Adipocyte (in vitro differentiated cells): ENCODE results near the gene GPNMB.
A peak's percentile ranks its signal among the peaks of the same experiment; 100 is the strongest.

Source experiments
- DNase-seq: peaks from one replicate; pipeline ENCODE4 v3.0.0-alpha.2; 2015; ENCODE audit warnings: low read depth
- H3K27me3 ChIP-seq: replicated peaks from 2 replicates; pipeline ENCODE4 v1.7.0; 2013; ENCODE audit warnings: mild to moderate bottlenecking, low read length, moderate library complexity; ENCODE audit not compliant: control insufficient read depth, insufficient read depth
- H3K36me3 ChIP-seq: 2 replicates; pipeline ENCODE4 v1.7.0; 2013; ENCODE audit warnings: low read length, mild to moderate bottlenecking, moderate library complexity; ENCODE audit not compliant: control insufficient read depth, insufficient read depth, severe bottlenecking
- H3K4me1 ChIP-seq: 2 replicates; pipeline ENCODE4 v1.7.0; 2013; ENCODE audit warnings: mild to moderate bottlenecking, low read length, moderate library complexity; ENCODE audit not compliant: control insufficient read depth, insufficient read depth
- H3K4me3 ChIP-seq: 2 replicates; pipeline ENCODE4 v1.7.0; 2013; ENCODE audit warnings: mild to moderate bottlenecking, low read length, moderate library complexity
- H3K9ac ChIP-seq: 2 replicates; pipeline ENCODE4 v1.7.0; 2013; ENCODE audit warnings: mild to moderate bottlenecking, low read length, moderate library complexity
- H3K9me3 ChIP-seq: 2 replicates; pipeline ENCODE4 v1.7.0; 2013; ENCODE audit warnings: mild to moderate bottlenecking, low read length, moderate library complexity; ENCODE audit not compliant: control insufficient read depth

GPNMB gene

DNA sequence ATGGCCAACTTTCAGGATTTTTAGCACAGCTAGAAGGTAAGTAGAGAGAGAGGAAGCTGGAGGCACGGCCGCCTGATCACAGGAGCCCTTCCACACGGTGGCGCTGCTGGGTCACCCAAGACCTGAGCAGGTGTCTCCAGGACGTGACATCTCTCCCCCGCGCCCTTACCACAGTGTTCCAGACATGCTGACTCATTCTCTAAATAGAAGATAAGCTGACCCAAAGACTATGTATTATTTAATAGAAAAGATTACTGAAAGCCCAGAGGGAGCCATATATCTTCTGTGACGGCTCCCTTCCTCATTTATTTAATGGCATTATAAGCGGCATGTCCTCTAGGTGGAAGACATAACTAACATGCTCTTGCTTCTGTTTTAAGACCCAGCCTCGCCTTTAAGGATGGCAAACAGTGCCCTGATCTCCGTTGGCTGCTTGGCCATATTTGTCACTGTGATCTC is 26.6 kb downstream of the GPNMB start:
- Histone ChIP-seq H3K36me3 (peaks cover 64% of the 10 kb centered on the region), H3K27me3 (no peaks in the 10 kb centered on the region), H3K4me3 (no peak overlapping the region), H3K4me1 (no peaks in the 10 kb centered on the region), H3K9ac (no peak overlapping the region), H3K9me3 (no peaks in the 10 kb centered on the region)
- DNase-seq: peak; percentile 86

DNA sequence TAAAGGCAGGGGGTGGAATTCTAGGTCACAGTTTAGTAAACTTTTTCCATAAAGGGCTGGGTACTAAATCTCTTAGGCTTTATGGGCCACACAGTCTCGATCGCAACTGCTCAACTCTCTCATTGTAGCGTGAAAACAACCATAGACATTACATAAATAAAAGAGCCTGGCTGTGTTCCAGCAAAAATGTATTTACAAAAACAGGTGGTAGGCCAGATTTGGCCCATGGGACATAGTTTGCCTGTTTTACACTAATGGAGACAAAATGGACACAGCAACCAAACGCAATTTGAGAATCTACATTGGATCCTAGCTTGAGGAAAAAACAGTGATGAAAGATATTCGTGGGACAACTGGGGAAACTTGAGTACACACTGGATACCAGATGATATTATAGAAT is 29.3 kb downstream of the GPNMB start:
- H3K36me3 ChIP-seq: peaks cover 40% of the 10 kb centered on the region
- DNase-seq: no peak
- no peak overlapping the region for H3K9ac ChIP-seq

DNA sequence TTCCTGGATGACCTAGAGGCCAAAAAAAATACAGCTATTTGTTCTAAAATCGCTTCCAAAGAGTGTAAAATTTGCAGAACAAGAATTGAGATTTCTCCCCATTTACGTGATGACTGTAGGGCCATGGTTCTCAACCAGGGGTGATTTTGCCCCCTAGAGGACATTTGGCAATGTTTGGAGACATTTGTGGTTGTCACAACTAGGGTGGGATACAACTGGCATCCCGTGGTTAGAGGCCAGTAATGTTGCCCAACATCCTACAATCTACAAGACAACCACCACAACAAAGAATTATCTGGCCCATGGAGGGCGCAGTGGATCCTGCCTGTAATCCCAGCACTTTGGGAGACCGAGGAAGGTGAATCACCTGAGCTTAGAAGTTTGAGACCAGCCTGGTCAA is 29.8 kb downstream of the GPNMB start:
- Histone ChIP-seq H3K4me3 (no peak overlapping the region), H3K9ac (no peak overlapping the region), H3K27me3 (no peaks in the 10 kb centered on the region), H3K36me3 (peaks cover 35% of the 10 kb centered on the region), H3K4me1 (no peaks in the 10 kb centered on the region), H3K9me3 (no peaks in the 10 kb centered on the region)
- peak; percentile 16 for DNase-seq

More for the DNA sequence above, 29.3 kb downstream of the GPNMB start:
- H3K27me3 ChIP-seq: no peaks in the 10 kb centered on the region
- H3K9me3 ChIP-seq: no peaks in the 10 kb centered on the region
- H3K4me1 ChIP-seq: no peaks in the 10 kb centered on the region
- H3K4me3 ChIP-seq: no peak overlapping the region

DNA sequence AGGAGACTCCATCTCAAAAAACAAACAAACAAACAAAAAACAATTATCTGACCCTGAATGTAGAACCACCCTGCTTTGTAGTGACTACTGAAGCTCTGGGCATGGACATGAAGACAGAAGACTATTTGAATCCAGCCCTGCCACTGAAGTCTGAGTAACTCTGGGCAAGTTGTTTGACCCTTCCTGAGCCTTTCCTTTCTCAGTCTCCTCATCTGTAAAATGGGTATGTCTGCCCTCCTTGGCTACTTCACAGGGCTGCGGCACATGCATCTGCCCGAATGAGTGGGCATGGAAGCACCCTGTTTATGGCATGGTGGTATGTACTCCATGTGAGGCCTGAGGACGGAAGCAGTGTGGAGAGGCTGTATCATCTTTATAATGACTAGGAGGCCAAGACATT is 30.4 kb downstream of the GPNMB start:
- no peak for DNase-seq
- Histone ChIP-seq H3K9me3 (no peaks in the 10 kb centered on the region), H3K36me3 (peaks cover 32% of the 10 kb centered on the region), H3K4me1 (no peaks in the 10 kb centered on the region), H3K9ac (no peak overlapping the region), H3K27me3 (no peaks in the 10 kb centered on the region), H3K4me3 (no peak overlapping the region)

DNA sequence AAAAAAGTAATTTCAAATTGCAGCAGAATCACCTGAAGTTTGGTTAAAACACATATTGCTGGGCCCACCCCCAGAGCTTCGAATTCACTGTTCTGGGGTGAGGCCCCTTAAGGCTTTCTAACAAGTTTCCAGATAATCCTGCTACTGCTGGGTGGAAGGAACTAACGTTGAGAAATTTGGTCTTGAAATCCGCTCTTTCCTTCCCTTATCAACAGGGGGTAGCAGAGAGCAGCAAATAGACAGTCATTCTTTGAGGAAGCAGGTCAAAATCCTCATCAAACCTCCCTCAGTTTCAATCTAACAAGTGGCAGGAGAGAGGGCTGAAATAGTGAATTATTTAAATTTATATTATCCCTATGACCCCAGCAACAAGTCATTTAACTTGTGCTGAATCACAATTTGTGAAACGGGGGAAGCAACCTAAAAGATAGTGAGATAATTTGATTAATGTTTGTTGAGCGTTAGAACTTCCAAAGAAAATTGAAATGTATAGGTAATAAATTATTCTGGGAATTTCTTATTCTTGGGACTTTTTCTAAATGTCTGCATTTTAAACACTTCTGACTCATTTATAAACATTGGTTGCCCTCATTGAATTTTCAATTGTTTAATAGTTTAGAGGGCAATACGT is 30.9 kb downstream of the GPNMB start:
- no peaks in the 10 kb centered on the region for H3K9me3 ChIP-seq
- peaks cover 31% of the 10 kb centered on the region for H3K36me3 ChIP-seq
- H3K4me1 ChIP-seq: no peaks in the 10 kb centered on the region
- no peak overlapping the region for H3K9ac ChIP-seq
- peak; percentile 87 for DNase-seq
- H3K4me3 ChIP-seq: no peak overlapping the region
- H3K27me3 ChIP-seq: no peaks in the 10 kb centered on the region

DNA sequence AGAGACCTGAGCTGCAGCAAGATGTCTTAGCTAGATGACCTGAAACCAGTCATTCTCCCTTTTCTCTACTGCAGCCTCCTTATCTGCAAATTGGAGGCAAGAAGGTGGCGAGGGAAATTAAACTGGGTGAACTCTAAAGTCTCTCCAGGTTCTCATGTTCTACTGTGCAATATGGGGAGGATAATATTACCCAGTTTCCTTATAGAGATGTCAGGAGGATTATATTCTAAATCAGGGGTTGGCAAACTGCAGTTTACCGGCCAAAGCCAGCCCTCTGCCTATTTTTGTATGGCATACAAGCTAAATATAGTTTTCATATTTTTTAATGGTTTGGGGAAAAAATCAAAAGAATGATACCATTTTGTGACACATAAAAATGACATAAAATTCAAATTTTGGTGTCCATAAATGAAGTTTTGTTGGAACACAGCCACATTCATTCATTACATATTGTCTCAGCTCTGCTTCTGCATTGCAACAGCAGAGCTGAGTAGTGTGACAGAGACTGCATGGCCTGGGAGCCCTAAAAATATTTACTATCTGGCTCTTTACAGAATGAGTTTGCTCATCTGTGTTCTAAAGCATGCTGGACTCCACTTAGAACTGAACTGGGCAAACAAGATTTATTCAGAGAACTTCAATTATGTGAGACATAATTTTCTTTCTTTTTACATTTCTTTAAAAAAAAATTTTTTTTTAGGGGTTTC is 33.4 kb downstream of the GPNMB start:
- H3K4me3 ChIP-seq: no peak overlapping the region
- no peak for DNase-seq
- H3K9ac ChIP-seq: no peak overlapping the region
- H3K27me3 ChIP-seq: no peaks in the 10 kb centered on the region
- peaks cover 13% of the 10 kb centered on the region for H3K36me3 ChIP-seq
- H3K9me3 ChIP-seq: no peaks in the 10 kb centered on the region
- H3K4me1 ChIP-seq: no peaks in the 10 kb centered on the region

DNA sequence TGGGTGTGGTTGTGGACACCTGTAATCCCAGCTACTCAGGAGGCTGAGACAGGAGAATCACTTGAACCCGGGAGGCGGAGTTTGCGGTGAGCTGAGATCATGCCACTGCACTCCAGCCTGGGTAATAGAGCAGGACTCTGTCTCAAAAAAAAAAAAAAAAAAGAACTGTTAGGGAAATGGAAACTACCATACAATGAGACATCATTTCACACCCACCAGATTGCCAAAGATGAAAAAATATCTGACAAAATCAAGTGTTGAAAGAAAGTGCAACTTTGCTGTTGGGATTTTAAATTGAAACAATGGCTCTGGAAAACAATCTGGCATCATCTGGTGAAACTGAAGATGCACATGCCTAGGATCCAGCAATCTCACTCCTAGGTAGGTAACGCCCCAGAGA is 36.5 kb downstream of the GPNMB start:
- no peak for DNase-seq
- H3K4me1 ChIP-seq: no peaks in the 10 kb centered on the region
- H3K4me3 ChIP-seq: no peak overlapping the region
- H3K9me3 ChIP-seq: no peaks in the 10 kb centered on the region
- no peaks in the 10 kb centered on the region for H3K27me3 ChIP-seq
- H3K9ac ChIP-seq: no peak overlapping the region
- H3K36me3 ChIP-seq: no peaks in the 10 kb centered on the region

DNA sequence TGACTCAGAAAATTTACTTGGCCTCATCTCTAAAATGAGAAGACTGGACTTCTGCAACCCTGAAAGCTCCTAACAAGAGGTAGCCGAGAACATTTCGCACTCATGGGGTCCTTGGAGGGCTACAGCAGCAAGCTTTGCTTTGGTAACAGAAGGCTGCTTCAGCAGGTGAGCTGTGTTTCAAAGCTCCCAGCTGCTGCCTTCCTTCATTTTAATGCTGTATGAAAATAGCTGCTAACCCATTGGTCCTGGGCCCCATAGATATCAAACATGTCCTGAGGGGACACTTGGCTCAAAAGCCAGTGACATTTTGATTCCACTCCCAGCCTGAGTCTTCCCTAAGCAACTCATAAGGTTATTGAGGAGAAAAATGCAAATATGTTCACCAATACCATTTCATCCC is 38.3 kb downstream of the GPNMB start:
- no peaks in the 10 kb centered on the region for H3K9me3 ChIP-seq
- DNase-seq: no peak
- H3K4me3 ChIP-seq: no peak overlapping the region
- no peak overlapping the region for H3K9ac ChIP-seq
- H3K36me3 ChIP-seq: no peaks in the 10 kb centered on the region
- H3K4me1 ChIP-seq: no peaks in the 10 kb centered on the region
- no peaks in the 10 kb centered on the region for H3K27me3 ChIP-seq

DNA sequence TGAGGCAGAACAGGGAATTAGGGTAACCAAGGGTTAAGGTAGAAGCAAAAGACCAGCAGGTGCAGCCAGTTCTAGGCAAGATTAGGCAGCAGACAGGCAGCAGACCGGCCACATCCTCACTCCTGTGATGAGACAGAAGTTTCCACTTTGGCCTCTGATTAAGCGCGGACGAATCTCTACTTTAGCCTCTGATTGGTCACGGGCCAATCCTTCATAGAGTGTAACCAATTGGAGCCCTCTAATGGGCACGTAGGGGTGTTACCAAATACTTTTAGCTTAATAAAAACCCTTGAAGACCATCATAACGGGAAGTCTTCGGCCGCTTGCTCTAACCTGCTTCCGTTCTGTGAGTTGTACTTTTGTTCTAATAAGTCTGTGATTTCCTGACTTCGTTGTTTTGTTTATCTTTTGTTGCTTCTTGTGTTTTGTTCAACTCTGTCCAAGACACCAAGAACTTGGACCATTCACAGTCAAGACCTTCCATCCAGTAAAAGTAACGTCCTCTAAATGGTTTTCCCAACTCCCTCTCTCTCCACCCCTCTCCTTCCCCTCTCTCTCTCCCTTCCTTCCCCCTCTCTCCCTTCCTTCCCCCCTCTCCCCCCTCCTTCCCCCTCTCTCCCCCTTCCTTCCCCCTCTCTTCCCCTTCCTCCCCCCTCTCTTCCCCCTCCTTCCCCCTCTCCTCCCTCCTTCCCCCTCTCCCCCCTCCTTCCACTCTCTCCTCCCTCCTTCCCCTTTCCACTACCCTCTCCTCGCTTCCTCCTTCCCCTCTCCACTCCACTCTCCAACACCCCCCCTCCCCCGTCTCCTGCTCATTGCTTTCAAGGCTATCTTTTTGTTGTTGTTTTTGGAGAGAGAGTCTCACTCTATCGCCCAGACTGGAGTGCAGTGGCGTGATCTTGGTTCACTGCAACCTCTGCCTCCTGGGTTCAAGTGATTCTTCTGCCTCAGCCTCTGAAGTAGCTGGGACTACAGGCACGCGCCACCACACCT is 39.4 kb downstream of the GPNMB start:
- Histone ChIP-seq H3K9me3 (no peaks in the 10 kb centered on the region), H3K9ac (no peak overlapping the region), H3K36me3 (no peaks in the 10 kb centered on the region), H3K4me3 (no peak overlapping the region), H3K27me3 (no peaks in the 10 kb centered on the region), H3K4me1 (no peaks in the 10 kb centered on the region)
- DNase-seq: no peak

DNA sequence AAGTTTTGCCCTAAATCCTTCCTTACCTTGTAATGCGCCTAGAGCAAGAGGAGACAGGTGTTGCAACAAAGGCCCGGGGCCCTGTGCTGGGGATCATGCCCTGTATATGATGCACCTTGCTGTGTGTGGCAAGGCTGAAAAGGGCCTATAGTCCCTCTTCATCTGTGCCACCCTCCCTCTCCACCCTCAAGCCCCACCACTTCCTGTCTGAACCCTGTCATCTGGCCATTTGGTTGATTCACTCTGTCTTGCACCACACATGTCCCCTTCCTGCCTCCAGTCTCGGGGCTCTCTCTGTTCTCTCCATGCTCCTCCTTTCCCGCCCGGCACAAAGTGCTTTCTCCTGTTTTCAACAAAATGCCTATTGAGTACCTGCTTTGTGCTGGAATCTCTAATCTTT is 41.0 kb downstream of the GPNMB start:
- no peaks in the 10 kb centered on the region for H3K9me3 ChIP-seq
- H3K9ac ChIP-seq: no peak overlapping the region
- H3K4me1 ChIP-seq: no peaks in the 10 kb centered on the region
- DNase-seq: no peak
- H3K36me3 ChIP-seq: no peaks in the 10 kb centered on the region
- H3K27me3 ChIP-seq: no peaks in the 10 kb centered on the region
- no peak overlapping the region for H3K4me3 ChIP-seq

DNA sequence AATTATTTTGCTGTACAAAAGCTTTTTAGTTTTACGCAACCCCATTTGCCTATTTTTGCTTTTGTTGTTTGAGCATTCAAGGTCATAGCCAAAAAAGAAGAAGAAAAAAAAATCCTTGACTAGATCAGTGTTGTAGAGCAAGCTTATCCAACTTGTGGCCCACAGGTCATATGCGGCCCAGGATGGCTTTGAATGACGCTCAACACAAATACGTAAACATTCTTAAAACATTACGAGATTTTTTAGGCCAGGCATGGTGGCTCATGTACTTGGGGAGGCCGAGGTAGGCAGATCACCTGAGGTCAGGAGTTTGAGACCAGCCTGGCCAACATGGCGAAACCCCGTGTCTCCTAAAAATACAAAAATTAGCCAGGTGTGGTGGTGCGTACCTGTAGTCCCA is 44.4 kb downstream of the GPNMB start:
- Histone ChIP-seq H3K4me3 (no peak overlapping the region), H3K9ac (no peak overlapping the region), H3K27me3 (no peaks in the 10 kb centered on the region), H3K9me3 (no peaks in the 10 kb centered on the region), H3K36me3 (no peaks in the 10 kb centered on the region), H3K4me1 (peaks cover 5% of the 10 kb centered on the region)
- DNase-seq: no peak
